D341Med (cell line): ENCODE measurements around the gene TICAM1.
A peak's percentile ranks its signal among the peaks of the same experiment; 100 is the strongest.

Experiments used
- DNase-seq: peaks from one replicate; pipeline ENCODE4 v3.0.0; 2012; ENCODE audit warnings: low spot score

The TICAM1 gene

GRCh38 chr19:4768934-4769777 is 62.4 kb downstream of the TICAM1 start:
- DNase-seq: peak; percentile 92
